Keratinocyte (primary cell): Measurements from ENCODE around the gene MAN2A2.
"Not testable (repeated sequence)": the region's sequence is repeated elsewhere in the genome, so short reads cannot be mapped to it uniquely, and the experiment has no call there.

Source experiments
- EZH2 ChIP-seq: IDR thresholded peaks from one replicate; pipeline ENCODE4 v1.6.1; 2012; ENCODE audit warnings: inconsistent platforms, mild to moderate bottlenecking, low read length, moderate library complexity
- TF ChIP-seq, protein P1 (sequence below), 3 experiments: IDR thresholded peaks in 1 of 3; conservative IDR thresholded peaks in 1 of 3; optimal IDR thresholded peaks in 1 of 3; 2 replicates in 2 of 3; 3 replicates in 1 of 3; pipeline versions ENCODE3 to v1.5.1; 2011; ENCODE audit warnings: low read length in 3 of 3, mild to moderate bottlenecking in 3 of 3, moderate library complexity in 2 of 3, control low read depth in 1 of 3, inconsistent platforms in 1 of 3; ENCODE audit not compliant: insufficient read depth in 2 of 3; ENCODE audit errors: extremely low read depth in 1 of 3

DNA sequence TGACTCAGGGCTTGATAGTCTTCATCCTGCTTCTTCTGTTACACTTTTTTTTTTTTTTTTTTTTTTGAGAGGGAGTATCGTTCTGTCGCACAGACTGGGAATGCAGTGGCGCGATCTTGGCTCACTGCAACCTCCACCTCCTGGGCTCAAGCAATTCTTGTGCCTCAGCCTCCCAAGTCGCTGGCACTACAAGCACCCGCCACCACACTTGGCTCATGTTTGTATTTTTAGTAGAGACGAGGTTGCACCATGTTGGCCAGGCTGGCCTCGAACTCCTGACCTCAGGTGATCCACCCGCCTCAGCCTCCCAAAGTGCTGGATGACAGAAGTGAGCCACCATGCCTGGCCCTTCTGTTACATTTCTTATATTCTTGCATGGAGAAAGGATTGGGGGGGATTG, 28.1 kb upstream of the MAN2A2 start:
- TF ChIP-seq, protein P1, sequence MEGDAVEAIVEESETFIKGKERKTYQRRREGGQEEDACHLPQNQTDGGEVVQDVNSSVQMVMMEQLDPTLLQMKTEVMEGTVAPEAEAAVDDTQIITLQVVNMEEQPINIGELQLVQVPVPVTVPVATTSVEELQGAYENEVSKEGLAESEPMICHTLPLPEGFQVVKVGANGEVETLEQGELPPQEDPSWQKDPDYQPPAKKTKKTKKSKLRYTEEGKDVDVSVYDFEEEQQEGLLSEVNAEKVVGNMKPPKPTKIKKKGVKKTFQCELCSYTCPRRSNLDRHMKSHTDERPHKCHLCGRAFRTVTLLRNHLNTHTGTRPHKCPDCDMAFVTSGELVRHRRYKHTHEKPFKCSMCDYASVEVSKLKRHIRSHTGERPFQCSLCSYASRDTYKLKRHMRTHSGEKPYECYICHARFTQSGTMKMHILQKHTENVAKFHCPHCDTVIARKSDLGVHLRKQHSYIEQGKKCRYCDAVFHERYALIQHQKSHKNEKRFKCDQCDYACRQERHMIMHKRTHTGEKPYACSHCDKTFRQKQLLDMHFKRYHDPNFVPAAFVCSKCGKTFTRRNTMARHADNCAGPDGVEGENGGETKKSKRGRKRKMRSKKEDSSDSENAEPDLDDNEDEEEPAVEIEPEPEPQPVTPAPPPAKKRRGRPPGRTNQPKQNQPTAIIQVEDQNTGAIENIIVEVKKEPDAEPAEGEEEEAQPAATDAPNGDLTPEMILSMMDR (optimal IDR thresholded peaks at IDR 0.05 in 1 of 3, IDR thresholded peaks at IDR 0.05 in 1 of 3, conservative IDR thresholded peaks at IDR 0.05 in 1 of 3; ENCODE audit: extremely low read depth in 1 of 3, insufficient read depth in 2 of 3, low read length in 3 of 3), result not testable (repeated sequence)
- TF ChIP-seq EZH2, result not testable (repeated sequence)
